Stimulated activated naive CD8-positive, alpha-beta T cell treated with anti-CD3 and anti-CD28 coated beads, Interleukin-15, Interleukin-2, amounts not matched to agents 100 ng/mL and 50 ng/mL, for 24 hours (primary cell): Measurements from ENCODE around the gene VHLL.
A peak's percentile ranks its signal among the peaks of the same experiment; 100 is the strongest.

ENCODE experiments used
- H3K27ac Mint-ChIP-seq: one replicate; pipeline ENCODE4 v1.8.0; 2021; ENCODE audit warnings: mild to moderate bottlenecking, mixed read lengths
- H3K27me3 Mint-ChIP-seq: one replicate; pipeline ENCODE4 v1.8.0; 2021; ENCODE audit warnings: mixed read lengths
- H3K36me3 Mint-ChIP-seq: one replicate; pipeline ENCODE4 v1.8.0; 2021; ENCODE audit warnings: low read depth, mixed read lengths
- H3K4me1 Mint-ChIP-seq: one replicate; pipeline ENCODE4 v1.8.0; 2021; ENCODE audit warnings: low read depth, mixed read lengths
- H3K4me3 Mint-ChIP-seq: one replicate; pipeline ENCODE4 v1.8.0; 2021; ENCODE audit warnings: mild to moderate bottlenecking, mixed read lengths
- H3K9me3 Mint-ChIP-seq: one replicate; pipeline ENCODE4 v1.8.0; 2021; ENCODE audit warnings: mixed read lengths

VHLL gene

GRCh38 chr1:156310962-156311361 lies 11.9 kb upstream of the VHLL start:
- no peaks in the 10 kb centered on the region for H3K27me3 Mint-ChIP-seq
- peaks cover 76% of the 10 kb centered on the region for H3K36me3 Mint-ChIP-seq
- H3K4me3 Mint-ChIP-seq, result no peak overlapping the region

GRCh38 chr1:156308078-156308477 lies 9.0 kb upstream of the VHLL start:
- no peaks in the 10 kb centered on the region for H3K9me3 Mint-ChIP-seq
- H3K27ac Mint-ChIP-seq, result peak overlapping the region; percentile 4
- no peak overlapping the region for H3K4me3 Mint-ChIP-seq
- H3K27me3 Mint-ChIP-seq, result no peaks in the 10 kb centered on the region
- no peaks in the 10 kb centered on the region for H3K4me1 Mint-ChIP-seq
- H3K36me3 Mint-ChIP-seq, result peaks cover 66% of the 10 kb centered on the region

More at GRCh38 chr1:156310962-156311361, 11.9 kb upstream of the VHLL start:
- H3K9me3 Mint-ChIP-seq, result no peaks in the 10 kb centered on the region
- H3K4me1 Mint-ChIP-seq, result no peaks in the 10 kb centered on the region
- no peak overlapping the region for H3K27ac Mint-ChIP-seq

GRCh38 chr1:156305215-156305614 lies 6.1 kb upstream of the VHLL start:
- Mint-ChIP-seq H3K4me1 (no peaks in the 10 kb centered on the region), H3K4me3 (no peak overlapping the region), H3K27ac (no peak overlapping the region), H3K9me3 (no peaks in the 10 kb centered on the region), H3K27me3 (no peaks in the 10 kb centered on the region), H3K36me3 (peaks cover 42% of the 10 kb centered on the region)

GRCh38 chr1:156303241-156303640 lies 4.1 kb upstream of the VHLL start:
- H3K4me3 Mint-ChIP-seq, result no peak overlapping the region
- peaks cover 29% of the 10 kb centered on the region for H3K36me3 Mint-ChIP-seq
- H3K9me3 Mint-ChIP-seq, result no peaks in the 10 kb centered on the region
- no peak overlapping the region for H3K27ac Mint-ChIP-seq
- H3K27me3 Mint-ChIP-seq, result no peaks in the 10 kb centered on the region
- no peaks in the 10 kb centered on the region for H3K4me1 Mint-ChIP-seq

GRCh38 chr1:156295391-156295947 lies 3.6 kb downstream of the VHLL start, which contains the start of gene GLMP:
Gene GLMP (minus strand): TSS chr1:156295679. CDS start chr1:156295645, 34 bp downstream.
- H3K27me3 Mint-ChIP-seq, result no peaks in the 10 kb centered on the region
- H3K4me3 Mint-ChIP-seq, result peak within 1 kb of the TSS; percentile 85
- peaks cover 20% of the 10 kb centered on the region for H3K4me1 Mint-ChIP-seq
- no peak within 1 kb of the TSS for H3K27ac Mint-ChIP-seq
- peaks cover 12% of the 10 kb centered on the region for H3K36me3 Mint-ChIP-seq
- no peaks in the 10 kb centered on the region for H3K9me3 Mint-ChIP-seq

- H3K4me1 Mint-ChIP-seq, result peaks cover 20% of the 10 kb centered on the region
- no peak overlapping the region for H3K4me3 Mint-ChIP-seq
- H3K36me3 Mint-ChIP-seq, result peaks cover 22% of the 10 kb centered on the region
- no peaks in the 10 kb centered on the region for H3K9me3 Mint-ChIP-seq
- H3K27ac Mint-ChIP-seq, result no peak overlapping the region
- no peaks in the 10 kb centered on the region for H3K27me3 Mint-ChIP-seq
Measured at GRCh38 chr1:156293895-156294294, 5.2 kb downstream of the VHLL start.

GRCh38 chr1:156293098-156293434 lies 6.0 kb downstream of the VHLL start:
- Mint-ChIP-seq H3K9me3 (no peaks in the 10 kb centered on the region), H3K4me3 (no peak overlapping the region), H3K27me3 (no peaks in the 10 kb centered on the region), H3K27ac (no peak overlapping the region), H3K36me3 (peaks cover 26% of the 10 kb centered on the region), H3K4me1 (peaks cover 20% of the 10 kb centered on the region)

- Mint-ChIP-seq H3K9me3 (no peaks in the 10 kb centered on the region), H3K4me3 (peak overlapping the region; percentile 53), H3K36me3 (peaks cover 27% of the 10 kb centered on the region), H3K4me1 (peaks cover 20% of the 10 kb centered on the region), H3K27ac (no peak overlapping the region), H3K27me3 (no peaks in the 10 kb centered on the region)
Measured at GRCh38 chr1:156291226-156292061, 7.7 kb downstream of the VHLL start.

- peaks cover 32% of the 10 kb centered on the region for H3K36me3 Mint-ChIP-seq
- peak overlapping the region; percentile 6 for H3K27ac Mint-ChIP-seq
- no peaks in the 10 kb centered on the region for H3K9me3 Mint-ChIP-seq
- H3K4me1 Mint-ChIP-seq, result peaks cover 7% of the 10 kb centered on the region
- H3K4me3 Mint-ChIP-seq, result no peak overlapping the region
- H3K27me3 Mint-ChIP-seq, result no peaks in the 10 kb centered on the region
Measured at GRCh38 chr1:156289857-156290256, 9.2 kb downstream of the VHLL start.

GRCh38 chr1:156286061-156286460 lies 13.0 kb downstream of the VHLL start:
- Mint-ChIP-seq H3K27ac (no peak overlapping the region), H3K36me3 (peaks cover 30% of the 10 kb centered on the region), H3K27me3 (no peaks in the 10 kb centered on the region), H3K4me1 (peaks cover 27% of the 10 kb centered on the region), H3K4me3 (no peak overlapping the region), H3K9me3 (no peaks in the 10 kb centered on the region)

GRCh38 chr1:156285437-156285836 lies 13.7 kb downstream of the VHLL start:
- peaks cover 35% of the 10 kb centered on the region for H3K36me3 Mint-ChIP-seq
- H3K27me3 Mint-ChIP-seq, result no peaks in the 10 kb centered on the region
- peaks cover 34% of the 10 kb centered on the region for H3K4me1 Mint-ChIP-seq
- no peaks in the 10 kb centered on the region for H3K9me3 Mint-ChIP-seq
- no peak overlapping the region for H3K27ac Mint-ChIP-seq
- H3K4me3 Mint-ChIP-seq, result no peak overlapping the region

GRCh38 chr1:156284757-156285156 lies 14.3 kb downstream of the VHLL start:
- no peaks in the 10 kb centered on the region for H3K9me3 Mint-ChIP-seq
- H3K36me3 Mint-ChIP-seq, result peaks cover 35% of the 10 kb centered on the region
- peaks cover 40% of the 10 kb centered on the region for H3K4me1 Mint-ChIP-seq
- no peak overlapping the region for H3K27ac Mint-ChIP-seq
- no peak overlapping the region for H3K4me3 Mint-ChIP-seq
- H3K27me3 Mint-ChIP-seq, result no peaks in the 10 kb centered on the region

GRCh38 chr1:156284112-156284511 lies 15.0 kb downstream of the VHLL start, which contains the start of gene TMEM79:
Gene TMEM79 (plus strand): TSS chr1:156284325. CDS start chr1:156285227, 902 bp downstream.
- H3K9me3 Mint-ChIP-seq, result no peaks in the 10 kb centered on the region
- H3K4me3 Mint-ChIP-seq, result peak within 1 kb of the TSS; percentile 96
- peaks cover 46% of the 10 kb centered on the region for H3K4me1 Mint-ChIP-seq
- peaks cover 37% of the 10 kb centered on the region for H3K36me3 Mint-ChIP-seq
- H3K27me3 Mint-ChIP-seq, result no peaks in the 10 kb centered on the region
- H3K27ac Mint-ChIP-seq, result peak within 1 kb of the TSS; percentile 98

GRCh38 chr1:156283521-156283920 lies 15.6 kb downstream of the VHLL start:
- Mint-ChIP-seq H3K27me3 (no peaks in the 10 kb centered on the region), H3K4me3 (peak overlapping the region; percentile 96), H3K4me1 (peaks cover 46% of the 10 kb centered on the region)

GRCh38 chr1:156282479-156283222 lies 16.5 kb downstream of the VHLL start, which contains the start of gene SMG5:
Gene SMG5 (minus strand): TSS chr1:156282825. CDS start chr1:156282680, 145 bp downstream.
- Mint-ChIP-seq H3K4me3 (peak within 1 kb of the TSS; percentile 96), H3K9me3 (no peaks in the 10 kb centered on the region), H3K27ac (peak within 1 kb of the TSS; percentile 98), H3K4me1 (peaks cover 46% of the 10 kb centered on the region), H3K36me3 (peaks cover 44% of the 10 kb centered on the region), H3K27me3 (no peaks in the 10 kb centered on the region)

More at GRCh38 chr1:156283521-156283920, 15.6 kb downstream of the VHLL start:
- Mint-ChIP-seq H3K9me3 (no peaks in the 10 kb centered on the region), H3K36me3 (peaks cover 36% of the 10 kb centered on the region), H3K27ac (peak overlapping the region; percentile 98)
